NCI-H1092 treated with DMSO at 0.1 percent for 48 hours (cell line): ENCODE data around the gene RPS6KB2.

Experiments
- DNase-seq: peaks from one replicate; lab custom pipeline; 2025; lab: John Stamatoyannopoulos, UW

Gene RPS6KB2

DNA sequence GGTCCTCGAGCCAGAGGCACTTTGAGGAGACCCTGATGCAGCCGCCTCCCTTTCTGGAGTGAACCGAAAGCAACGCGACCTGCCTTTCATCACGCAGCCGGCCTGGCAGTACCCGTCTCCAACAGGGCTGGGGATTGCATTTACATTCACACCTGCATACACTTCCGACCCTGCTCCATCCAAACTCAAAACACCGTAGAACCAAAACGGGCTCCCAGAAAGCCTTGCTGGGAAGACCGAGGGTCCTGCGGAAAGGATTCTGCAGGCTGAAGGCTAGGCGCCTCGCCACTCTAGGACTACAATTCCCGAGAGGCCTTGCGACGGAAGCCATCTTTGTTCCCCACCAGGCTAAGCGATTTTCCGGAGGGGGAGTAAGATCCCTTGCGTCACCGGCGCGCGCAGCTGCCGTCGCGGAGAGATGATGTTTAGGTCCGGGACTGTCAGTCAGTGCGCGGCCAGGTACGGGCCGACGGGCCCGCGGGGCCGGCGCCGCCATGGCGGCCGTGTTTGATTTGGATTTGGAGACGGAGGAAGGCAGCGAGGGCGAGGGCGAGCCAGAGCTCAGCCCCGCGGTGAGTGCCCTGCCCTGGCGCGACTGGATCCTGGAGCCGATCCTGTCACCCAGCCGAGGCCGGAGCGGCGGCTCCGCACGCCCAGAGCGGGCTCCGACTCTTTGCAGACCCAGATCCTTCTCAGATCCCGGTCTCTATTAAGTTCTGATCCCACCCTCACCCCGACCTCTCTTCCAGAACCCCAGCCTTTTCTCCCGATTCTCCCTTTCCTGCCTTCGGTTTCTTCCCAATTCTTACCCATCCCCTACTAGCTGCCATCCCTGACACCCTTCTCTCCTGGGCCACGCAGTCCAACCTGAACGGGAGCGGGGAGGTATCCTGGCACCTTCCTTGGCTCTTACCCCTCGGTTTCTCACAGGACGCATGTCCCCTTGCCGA lies at the start of gene RPS6KB2:
TSS of gene RPS6KB2 (plus strand) at position 443 of the 950 bp plus-strand sequence. CDS start at position 495, 52 bp downstream.
- peak; percentile 99 for DNase-seq

DNA sequence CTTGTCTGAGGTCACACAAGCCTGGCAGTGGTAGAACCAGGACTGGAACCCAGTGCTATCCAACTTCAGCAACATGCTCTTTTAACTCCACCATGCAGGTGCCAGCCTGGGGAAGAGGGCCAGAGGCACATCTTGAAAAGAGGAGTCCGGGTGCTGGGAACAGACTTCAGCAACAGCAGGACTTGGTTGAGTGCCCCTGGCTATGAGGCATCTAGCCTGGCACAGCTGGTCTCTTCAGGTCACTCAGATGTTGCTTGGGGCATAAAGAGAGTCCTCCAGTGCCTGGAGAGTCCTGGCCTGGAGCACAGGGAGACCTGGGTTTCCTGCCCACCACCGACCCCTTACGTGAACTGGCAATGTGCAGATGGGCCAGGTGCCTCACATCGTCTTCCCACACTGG lies 49.8 kb upstream of the RPS6KB2 start:
- no peak for DNase-seq

DNA sequence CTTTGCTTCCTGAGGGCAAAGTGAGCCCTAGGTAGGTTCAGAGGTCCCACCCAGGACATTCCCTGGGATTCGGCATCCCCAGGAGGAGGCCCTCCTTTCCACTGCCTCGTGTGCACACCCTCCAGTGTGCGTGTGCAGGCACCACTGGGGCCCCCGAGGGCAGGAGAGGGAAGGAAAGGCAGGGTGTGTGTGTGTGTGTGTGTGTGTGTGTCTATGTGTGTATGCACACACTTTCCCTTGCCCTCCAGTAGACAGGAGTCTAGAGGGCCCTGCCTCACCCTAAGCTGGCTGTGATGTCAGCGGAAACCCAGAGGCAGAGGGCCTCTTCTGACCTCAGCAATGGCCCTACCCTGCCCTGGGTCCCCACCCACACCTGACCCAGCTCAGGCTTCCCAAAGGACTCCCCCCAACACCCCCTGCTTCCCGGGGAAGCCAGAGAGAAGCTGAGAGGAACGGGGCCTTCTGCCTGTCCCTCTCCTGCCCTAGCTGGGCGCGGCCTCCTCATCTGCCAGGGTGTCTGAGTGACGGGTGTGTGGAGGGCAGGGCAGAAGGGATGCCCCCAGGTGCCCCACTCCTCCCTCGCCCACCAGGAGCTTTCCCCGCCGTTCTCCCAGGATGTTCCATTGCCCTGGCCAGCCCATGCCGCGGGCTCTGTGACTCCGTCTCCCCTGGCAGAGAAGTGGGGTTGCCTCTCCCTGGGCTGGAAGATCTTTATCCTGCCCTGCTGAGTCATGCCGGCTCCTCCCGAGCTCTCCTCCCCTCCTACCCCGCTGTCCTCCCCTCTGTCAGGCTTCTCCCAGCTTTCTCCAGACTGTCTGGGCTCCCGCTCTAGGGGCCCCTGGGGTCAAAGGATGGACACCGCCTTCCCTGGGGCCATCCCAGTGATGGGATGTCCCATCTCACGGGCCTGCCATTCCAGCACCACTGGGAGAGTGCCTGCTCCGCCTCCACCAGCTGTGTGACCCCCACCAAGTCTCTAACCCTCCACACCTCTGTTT lies 48.9 kb upstream of the RPS6KB2 start:
- no peak for DNase-seq

DNA sequence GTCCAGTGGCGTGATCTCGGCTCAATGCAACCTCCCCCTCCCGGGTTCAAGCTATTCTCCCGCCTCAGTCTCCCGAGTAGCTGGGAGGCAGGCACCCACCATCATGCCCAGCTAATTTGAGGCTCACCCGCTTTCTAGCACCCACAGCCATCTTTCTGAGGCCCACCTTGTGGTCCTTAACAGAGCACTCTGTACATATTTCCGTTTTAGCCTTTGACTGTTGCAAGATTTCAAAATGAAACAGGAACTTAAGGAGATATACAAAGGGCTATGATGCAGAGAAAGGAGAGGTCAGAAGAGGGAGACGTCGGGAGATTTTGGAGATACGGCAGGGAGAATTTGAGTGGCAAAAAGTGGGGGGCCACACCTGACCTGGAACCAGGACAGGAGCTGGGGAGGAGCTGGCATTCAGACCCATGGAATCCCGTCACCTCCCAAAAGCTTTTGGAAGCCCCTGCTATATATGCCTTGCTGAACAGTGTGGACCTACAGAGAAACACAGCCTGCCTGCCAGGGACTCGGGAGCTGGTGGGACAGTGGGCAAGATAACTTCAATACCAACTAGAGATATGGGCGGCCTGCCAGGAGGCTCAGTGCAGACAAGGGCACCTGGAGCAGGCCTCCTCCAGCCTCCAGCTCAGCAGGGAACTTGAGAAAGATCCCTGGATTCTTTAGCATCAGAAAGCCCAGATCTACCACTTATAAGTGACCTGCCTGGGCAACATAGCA lies 46.9 kb upstream of the RPS6KB2 start:
- DNase-seq: no peak

DNA sequence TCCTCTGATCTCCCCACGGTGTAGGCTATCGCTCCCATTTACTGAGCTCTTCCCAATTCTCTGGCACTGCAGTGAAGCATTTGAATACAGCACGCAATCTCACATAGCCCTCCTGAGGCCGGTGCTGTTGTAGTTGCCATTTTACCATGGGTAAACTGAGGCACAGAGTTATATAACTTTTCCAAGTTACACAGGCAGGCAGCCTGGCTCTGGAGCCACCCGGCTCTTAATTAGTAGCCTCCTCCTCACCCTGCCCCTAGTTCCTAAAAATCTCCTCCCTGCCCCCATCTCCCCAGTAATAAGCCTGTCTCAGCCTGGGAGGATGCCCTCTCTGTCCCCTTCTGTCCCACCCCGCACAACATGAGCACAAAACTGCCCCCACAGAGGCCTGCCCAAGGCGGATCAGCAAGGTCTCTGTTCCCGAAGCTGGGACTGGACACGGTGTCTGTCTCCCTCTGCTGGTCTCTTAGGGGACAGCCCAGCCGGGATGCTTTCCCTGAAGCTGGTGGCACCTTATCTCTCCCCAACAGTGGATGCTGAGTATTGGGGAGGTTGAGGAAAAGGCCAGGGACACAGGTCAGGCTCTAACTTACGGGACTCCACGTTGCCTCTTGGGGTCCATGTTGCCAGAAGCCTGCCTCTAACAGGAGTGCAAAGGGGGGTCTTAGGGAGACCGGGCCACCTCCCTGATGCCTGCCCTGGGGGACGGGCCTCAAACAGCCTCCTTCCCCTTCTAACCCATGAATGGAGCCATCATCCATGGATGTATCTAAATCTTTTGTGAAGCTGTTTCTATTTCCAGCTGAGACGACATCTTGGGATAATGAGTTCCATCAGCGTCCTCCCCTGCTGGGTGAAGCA lies 45.8 kb upstream of the RPS6KB2 start:
- DNase-seq: peak; percentile 58

DNA sequence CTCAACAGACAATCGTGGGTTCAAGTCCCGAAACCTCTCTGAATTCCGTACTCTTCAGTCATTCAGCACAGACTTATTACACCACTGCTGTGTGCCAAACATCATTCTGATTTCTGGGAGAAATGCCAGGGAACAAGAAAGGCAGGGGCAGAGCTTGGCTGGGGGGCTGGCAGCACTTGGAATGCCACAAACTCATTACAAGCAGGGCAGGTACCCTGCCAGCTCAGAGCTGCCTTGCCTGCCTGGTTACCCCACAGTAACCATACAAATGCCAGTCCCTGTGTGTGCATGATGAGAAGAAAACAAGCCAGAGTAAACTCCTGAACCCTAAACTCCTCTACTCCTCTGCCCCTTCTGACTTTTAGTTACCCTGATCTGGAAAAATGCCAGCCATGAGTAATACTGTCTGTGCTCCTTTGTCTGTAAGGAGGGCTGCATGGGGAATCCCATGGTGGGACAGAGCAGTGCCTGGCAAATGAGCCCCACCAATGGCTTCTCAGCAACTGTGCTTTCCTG lies 43.4 kb upstream of the RPS6KB2 start:
- DNase-seq: peak; percentile 38

DNA sequence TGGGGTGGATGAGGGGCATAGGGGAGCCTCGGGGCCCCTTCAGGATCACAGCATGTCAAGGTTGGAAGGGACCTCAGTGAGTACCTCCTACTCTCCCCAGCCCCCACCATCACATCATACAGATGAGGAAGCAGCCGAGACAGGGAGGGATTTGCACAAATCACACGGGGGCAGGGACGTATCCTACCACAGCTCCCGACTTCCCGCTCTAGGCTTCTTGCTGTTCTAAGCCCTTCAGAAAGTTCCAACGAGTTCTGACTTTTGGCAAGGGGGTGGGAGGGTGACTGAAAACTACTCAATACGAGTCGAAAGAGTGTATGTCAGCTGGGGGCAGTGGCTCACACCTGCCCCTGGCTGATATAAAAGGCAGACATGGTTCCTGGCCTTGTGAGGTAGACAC lies 41.2 kb upstream of the RPS6KB2 start:
- no peak for DNase-seq

DNA sequence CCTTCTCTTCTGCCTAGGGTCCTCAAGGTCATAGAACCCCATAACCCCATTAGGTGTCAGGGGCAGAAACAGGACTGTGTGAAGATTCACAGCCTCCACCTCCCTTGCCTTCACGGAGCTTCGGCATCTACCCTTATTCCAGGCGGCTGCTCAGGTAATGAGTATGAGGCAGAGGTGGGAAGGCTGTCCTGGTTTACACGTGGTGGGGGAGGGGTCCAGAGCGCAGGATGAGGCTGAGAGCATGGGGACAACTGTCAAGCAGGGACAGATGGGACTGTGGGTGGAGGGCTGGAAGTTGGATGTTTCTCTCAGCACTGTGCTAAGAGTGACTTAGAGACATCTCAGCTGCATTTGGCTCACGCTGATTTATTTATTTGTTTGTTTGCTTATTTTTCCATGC lies 40.8 kb upstream of the RPS6KB2 start:
- no peak for DNase-seq

DNA sequence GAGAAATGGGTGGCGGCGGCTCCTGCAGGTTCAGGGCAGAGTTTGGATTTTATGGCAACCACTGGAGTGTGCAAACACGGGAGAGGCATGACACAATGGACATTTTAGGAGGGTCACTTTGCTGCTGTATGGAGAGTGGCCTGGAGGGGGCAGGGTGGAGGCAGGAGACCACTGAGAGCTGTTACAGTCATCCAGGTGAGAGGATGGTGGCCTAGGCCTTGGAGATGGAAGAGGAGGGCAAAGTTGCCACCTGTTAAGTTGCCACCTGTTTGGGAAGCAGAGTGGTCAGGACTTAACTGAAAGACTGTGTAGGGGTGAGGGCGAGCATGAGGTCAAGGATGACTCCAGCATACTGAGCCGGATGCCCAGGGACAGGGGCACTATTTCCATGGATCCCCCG lies 38.8 kb upstream of the RPS6KB2 start:
- DNase-seq: peak; percentile 65

DNA sequence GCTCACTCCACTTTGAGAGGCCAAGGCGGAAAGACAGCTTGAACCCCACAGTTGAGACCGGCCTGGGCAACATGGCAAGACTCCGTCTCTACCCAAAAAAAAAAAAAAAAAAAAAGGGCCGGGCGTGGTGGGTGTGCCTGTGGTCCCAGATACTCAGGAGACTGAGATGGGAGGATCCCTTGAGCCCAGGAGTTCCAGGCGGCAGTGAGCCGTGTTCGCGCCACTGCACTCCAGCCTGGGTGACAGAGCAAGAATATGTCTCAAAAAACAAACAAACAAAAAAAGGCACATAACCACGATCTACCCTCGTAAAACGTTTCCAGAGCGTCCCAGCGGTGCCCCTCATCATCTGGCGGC lies 37.4 kb upstream of the RPS6KB2 start:
- DNase-seq: no peak

DNA sequence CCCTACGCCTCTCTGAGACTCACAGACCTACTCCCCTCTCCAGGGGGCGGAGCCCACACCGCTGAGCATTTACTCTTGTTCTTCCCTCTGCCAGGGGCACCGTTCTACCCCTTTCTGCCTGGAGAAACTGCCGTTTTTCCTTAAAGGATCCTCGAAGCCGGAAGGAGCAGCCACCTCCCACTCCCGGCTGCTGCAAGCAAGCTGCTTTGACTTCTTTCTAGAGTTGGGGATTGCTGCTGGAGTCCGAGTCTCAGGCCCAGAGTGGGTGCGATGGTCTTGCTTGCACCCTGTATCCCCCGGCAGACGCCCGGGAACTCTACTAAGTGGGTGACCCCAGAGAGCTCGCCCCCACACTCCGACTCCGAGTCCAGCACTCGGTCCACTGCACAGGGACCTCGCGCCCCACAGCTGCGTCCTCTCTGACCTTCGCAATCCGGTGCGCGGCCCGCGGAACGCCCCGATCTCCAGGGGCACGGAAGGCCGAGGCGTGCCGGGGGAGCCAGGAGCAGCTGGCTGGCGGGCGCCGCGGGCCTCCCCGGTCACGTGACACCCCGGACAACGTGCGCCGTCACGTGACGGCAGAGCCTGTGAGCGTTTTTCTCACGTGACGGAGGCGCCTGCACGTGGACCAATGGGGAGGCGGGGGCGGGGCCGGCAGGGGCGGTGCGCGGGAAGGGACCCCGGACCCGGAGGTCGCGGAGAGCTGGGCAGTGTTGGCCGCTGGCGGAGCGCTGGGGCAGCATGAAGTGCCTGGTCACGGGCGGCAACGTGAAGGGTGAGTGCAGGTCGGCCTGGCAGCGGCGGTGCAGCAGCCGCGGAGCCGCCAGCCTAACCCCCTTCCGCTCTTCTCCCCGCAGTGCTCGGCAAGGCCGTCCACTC lies 36.8 kb upstream of the RPS6KB2 start, which contains the start of gene RAD9A:
TSS of gene RAD9A (plus strand) at position 683 of the 879 bp plus-strand sequence. CDS start at position 742, 59 bp downstream.
- peak; percentile 94 for DNase-seq

DNA sequence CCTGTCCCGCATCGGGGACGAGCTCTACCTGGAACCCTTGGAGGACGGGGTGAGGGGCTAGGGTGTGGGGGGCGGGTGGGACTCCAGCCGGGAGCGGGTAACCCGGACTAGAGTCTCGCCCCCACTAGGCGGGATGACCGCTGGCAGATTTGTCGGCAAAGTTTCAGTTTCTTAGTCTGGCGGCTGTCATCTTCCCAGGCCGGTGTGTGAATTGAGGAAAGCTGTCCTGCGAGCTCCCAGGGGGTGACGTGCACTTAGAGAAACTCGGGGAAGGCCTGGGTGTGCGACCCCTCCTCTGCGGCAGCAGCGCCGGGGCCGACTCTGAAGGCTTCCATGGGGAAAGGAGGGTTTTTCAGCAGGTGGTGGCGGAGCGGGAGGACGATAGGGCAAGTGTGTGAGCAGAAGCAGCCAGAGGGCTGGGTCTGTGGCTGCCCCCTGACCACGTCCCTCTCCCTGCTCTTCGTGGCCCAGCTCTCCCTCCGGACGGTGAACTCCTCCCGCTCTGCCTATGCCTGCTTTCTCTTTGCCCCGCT lies 36.0 kb upstream of the RPS6KB2 start:
- no peak for DNase-seq

DNA sequence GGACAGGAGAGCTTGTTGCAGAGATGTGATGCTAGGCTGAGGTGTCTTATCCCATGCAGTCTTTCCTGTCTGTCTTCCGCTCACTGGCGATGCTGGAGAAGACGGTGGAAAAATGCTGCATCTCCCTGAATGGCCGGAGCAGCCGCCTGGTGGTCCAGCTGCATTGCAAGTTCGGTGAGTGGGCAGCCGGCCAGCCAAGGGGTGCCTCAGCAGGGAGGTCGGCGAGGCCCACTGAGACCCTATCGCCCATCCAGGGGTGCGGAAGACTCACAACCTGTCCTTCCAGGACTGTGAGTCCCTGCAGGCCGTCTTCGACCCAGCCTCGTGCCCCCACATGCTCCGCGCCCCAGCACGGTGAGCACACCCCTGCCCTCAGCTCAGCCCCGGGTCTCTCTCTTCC lies 34.9 kb upstream of the RPS6KB2 start:
- no peak for DNase-seq

DNA sequence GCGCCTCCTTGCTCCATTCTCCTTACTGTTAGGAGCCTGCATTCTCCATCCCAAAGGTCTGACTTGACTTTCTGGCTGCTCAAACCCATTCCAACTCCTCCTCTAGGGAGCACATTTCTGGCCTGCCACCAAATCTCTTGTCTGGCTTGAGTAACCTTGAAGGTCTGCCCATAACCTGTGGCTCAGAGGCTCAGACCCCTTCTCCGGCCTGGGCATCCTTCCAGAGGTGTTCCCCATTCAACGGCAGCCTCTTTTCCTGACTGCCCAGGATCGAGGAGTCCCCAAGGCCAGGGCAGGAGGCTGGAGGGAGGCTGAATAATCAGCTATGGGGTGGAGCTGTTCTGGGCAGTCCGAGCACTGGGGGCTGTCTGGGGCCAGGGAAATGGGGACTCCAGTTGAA lies 34.3 kb upstream of the RPS6KB2 start:
- DNase-seq: no peak

DNA sequence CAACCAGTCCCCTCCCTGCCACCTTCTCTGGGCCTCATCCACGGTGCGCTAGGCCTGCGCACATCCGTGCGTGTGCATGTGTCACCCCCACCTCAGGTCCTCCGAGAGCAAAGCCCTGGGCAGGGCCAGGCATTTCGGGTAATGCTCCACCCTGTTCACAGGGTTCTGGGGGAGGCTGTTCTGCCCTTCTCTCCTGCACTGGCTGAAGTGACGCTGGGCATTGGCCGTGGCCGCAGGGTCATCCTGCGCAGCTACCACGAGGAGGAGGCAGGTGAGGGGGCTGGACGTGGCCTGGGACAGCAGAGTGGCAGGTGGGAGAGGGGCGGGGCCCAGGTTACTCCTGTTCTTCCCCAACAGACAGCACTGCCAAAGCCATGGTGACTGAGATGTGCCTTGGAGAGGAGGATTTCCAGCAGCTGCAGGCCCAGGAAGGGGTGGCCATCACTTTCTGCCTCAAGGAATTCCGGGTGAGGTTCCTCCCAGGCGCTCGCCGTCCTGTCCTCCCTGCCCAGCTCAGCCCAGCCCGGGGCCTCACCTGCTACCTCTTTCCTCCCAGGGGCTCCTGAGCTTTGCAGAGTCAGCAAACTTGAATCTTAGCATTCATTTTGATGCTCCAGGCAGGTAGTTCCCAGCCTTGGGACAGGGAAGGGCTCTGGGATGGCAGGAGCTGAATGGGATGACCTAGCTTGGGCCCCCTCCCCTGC lies 32.6 kb upstream of the RPS6KB2 start:
- no peak for DNase-seq

DNA sequence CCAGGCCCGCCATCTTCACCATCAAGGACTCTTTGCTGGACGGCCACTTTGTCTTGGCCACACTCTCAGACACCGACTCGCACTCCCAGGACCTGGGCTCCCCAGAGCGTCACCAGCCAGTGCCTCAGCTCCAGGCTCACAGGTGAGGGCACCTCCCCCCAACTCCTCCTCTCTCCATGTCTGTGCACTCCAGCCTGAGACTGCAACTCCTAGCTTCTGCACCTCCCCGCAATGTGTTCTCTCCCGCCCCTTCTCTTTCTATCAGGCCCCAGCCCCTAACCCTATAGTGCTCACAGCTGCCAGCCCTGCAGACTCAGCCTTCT lies 32.1 kb upstream of the RPS6KB2 start:
- DNase-seq: no peak

DNA sequence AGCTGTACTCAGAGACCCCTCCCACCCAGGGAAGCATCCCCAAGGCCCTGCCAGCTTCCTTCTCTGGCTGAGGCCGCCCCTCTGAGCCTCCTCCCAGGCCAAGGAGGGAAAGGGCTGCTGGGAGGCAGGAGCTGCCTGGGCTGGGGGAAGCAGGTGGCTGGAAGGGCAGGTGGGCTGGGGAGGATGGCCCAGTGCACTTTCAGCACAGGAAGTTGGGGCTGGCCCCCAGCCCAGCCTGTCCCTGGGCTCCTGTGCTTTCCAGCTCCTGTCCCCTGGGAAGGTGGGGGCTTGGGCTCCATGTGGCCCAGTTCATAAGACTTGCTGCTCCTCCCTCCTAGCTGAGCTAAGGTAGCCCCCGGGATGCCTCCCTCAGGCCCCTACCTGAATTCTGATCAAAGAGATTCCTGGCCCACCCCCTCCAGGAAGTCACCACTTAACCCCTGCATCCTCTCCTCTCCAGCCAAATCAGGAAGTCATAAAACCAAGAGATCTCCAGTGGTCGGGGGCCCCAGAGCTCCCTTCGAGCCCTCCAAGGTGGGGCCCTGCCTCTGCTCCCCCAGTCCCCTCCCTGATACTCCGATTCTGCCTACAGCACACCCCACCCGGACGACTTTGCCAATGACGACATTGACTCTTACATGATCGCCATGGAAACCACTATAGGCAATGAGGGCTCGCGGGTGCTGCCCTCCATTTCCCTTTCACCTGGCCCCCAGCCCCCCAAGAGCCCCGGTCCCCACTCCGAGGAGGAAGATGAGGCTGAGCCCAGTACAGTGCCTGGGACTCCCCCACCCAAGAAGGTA lies 31.5 kb upstream of the RPS6KB2 start:
- DNase-seq: no peak

DNA sequence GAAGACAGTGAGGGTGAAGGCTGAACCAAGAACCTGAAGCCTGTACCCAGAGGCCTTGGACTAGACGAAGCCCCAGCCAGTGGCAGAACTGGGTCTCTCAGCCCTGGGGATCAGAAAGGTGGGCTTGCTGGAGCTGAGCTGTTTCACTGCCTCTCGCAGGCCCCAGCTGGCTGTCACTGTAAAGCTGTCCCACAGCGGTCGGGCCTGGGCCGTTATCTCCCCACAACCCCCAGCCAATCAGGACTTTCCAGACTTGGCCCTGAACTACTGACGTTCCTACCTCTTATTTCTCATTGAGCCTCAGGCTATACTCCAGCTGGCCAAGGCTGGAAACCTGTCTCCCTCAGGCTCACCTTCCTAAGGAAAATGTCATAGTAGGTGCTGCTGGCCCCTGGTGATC lies 30.8 kb upstream of the RPS6KB2 start:
- no peak for DNase-seq
